ENCODE data around the gene LPAR1.

Gene LPAR1

DNA sequence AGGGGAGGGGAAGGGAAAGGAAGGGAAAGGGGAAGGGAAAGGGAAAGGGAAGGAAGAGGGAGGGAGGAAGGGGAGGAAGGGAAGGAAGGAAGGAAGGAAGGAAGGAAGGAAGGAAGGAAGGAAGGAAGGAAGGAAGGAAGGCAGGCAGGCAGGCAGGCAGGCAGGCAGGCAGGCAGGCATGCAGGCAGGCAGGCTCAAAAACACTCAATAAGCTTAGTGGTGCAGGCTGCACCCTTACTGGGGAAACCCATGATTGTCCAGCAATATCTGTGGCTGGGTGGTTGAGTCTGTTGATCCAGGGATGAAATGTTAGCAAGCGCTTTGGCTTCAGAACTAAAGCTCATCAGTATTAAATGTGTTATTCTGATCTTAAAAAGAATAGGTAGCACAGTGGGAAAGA is 145.6 kb downstream of the LPAR1 start:
- no peak for ATAC-seq (replicated peaks; ENCODE audit: extremely low read depth, poor library complexity, severe bottlenecking)
- H3K4me3 Mint-ChIP-seq = no peak overlapping the region
- no peaks in the 10 kb centered on the region for H3K27me3 Mint-ChIP-seq
- DNase-seq (ENCODE audit: low spot score in 2 of 2) = no peak
- no peaks in the 10 kb centered on the region for H3K36me3 Mint-ChIP-seq (ENCODE audit: insufficient read depth)
- no peak overlapping the region for H3K27ac Mint-ChIP-seq (ENCODE audit: low read depth)
- H3K9me3 Mint-ChIP-seq = peaks cover 21% of the 10 kb centered on the region
- H3K4me1 Mint-ChIP-seq = no peaks in the 10 kb centered on the region

- Mint-ChIP-seq H3K4me3 (no peak overlapping the region), H3K27me3 (no peaks in the 10 kb centered on the region), H3K4me1 (no peaks in the 10 kb centered on the region), H3K9me3 (peaks cover 13% of the 10 kb centered on the region), H3K36me3 (ENCODE audit: insufficient read depth) (no peaks in the 10 kb centered on the region), H3K27ac (ENCODE audit: low read depth) (no peak overlapping the region)
- DNase-seq (ENCODE audit: low spot score in 2 of 2) = no peak
- ATAC-seq (replicated peaks; ENCODE audit: extremely low read depth, poor library complexity, severe bottlenecking) = no peak
Observed at GRCh38 chr9:110891760-110892159, 146.5 kb downstream of the LPAR1 start.

DNA sequence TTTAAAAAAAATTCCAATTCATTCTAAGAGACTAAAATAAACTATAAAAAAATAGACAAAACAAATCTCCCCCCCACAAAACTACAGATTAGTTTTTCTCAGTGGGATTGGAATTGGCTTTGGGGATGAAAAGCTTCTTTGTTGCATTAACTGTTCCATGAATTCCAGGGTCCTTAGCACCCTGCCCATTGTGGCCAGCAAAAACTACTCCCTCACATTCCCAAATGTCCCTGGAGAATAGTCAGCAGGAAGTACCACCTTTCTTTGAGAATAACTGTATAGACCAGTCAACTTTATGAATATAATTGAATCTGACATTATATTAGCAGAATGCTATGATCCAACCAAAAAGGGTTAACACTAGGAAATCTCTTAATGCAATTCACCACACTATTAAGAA is 147.9 kb downstream of the LPAR1 start:
- H3K27ac Mint-ChIP-seq (ENCODE audit: low read depth) = no peak overlapping the region
- no peak for DNase-seq (ENCODE audit: low spot score in 2 of 2)
- no peaks in the 10 kb centered on the region for H3K4me1 Mint-ChIP-seq
- no peaks in the 10 kb centered on the region for H3K27me3 Mint-ChIP-seq
- no peaks in the 10 kb centered on the region for H3K36me3 Mint-ChIP-seq (ENCODE audit: insufficient read depth)
- no peak for ATAC-seq (replicated peaks; ENCODE audit: extremely low read depth, poor library complexity, severe bottlenecking)
- H3K4me3 Mint-ChIP-seq = no peak overlapping the region
- H3K9me3 Mint-ChIP-seq = peaks cover 13% of the 10 kb centered on the region

DNA sequence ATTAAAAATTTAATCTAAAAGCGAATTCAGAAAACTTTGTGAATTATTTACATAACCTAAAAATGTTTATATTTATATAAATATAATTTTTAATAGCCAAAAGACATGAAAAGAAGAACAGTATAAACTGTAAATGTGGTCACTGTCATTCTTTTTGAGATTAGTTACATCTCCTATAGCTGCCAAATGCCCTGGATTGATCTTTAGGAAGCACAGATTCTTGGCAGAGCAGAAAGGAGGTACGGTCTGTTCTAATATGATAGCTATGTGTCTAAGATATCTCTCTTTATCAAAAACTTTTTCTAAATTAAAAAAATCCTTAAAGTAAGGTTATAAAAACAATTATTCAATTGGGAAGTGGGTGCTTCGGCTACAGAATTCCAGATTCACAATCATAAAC is 151.0 kb downstream of the LPAR1 start:
- no peaks in the 10 kb centered on the region for H3K27me3 Mint-ChIP-seq

GRCh38 chr9:110886832-110887231 is 151.4 kb downstream of the LPAR1 start:
- H3K9me3 Mint-ChIP-seq = peaks cover 8% of the 10 kb centered on the region
- DNase-seq (ENCODE audit: low spot score in 2 of 2) (no peak), ATAC-seq (replicated peaks; ENCODE audit: extremely low read depth, poor library complexity, severe bottlenecking) (no peak)

More for the DNA sequence above, 151.0 kb downstream of the LPAR1 start:
- no peaks in the 10 kb centered on the region for H3K36me3 Mint-ChIP-seq (ENCODE audit: insufficient read depth)
- H3K27ac Mint-ChIP-seq (ENCODE audit: low read depth) = no peak overlapping the region
- DNase-seq (ENCODE audit: low spot score in 2 of 2) (no peak), ATAC-seq (replicated peaks; ENCODE audit: extremely low read depth, poor library complexity, severe bottlenecking) (no peak)
- H3K4me3 Mint-ChIP-seq = no peak overlapping the region
- peaks cover 12% of the 10 kb centered on the region for H3K9me3 Mint-ChIP-seq
- H3K4me1 Mint-ChIP-seq = no peaks in the 10 kb centered on the region

DNA sequence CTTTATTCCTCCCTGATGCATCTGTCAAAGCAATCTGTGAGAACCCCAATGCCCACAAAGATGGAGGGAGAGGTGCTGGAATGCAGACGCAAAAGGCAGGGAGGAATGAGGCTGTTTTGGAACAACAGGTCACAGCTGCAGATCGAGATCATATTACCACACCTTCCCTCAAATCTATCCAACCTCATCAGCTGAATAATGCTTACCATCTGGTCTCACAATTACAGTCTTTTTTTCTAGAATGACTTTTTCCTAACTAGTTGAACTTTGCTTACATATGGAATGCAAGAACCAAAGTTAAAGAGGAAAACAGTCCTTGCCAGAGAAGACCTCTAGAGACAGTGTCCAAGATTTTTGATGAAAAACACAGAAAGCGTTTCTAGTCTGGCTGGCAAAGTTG is 158.1 kb downstream of the LPAR1 start:
- Mint-ChIP-seq H3K4me1 (no peaks in the 10 kb centered on the region), H3K9me3 (peaks cover 6% of the 10 kb centered on the region), H3K4me3 (no peak overlapping the region), H3K27ac (ENCODE audit: low read depth) (no peak overlapping the region), H3K36me3 (ENCODE audit: insufficient read depth) (no peaks in the 10 kb centered on the region), H3K27me3 (no peaks in the 10 kb centered on the region)
- DNase-seq (ENCODE audit: low spot score in 2 of 2) = no peak
- no peak for ATAC-seq (replicated peaks; ENCODE audit: extremely low read depth, poor library complexity, severe bottlenecking)

More at GRCh38 chr9:110886832-110887231, 151.4 kb downstream of the LPAR1 start:
- Mint-ChIP-seq H3K27me3 (no peaks in the 10 kb centered on the region), H3K27ac (ENCODE audit: low read depth) (no peak overlapping the region), H3K36me3 (ENCODE audit: insufficient read depth) (no peaks in the 10 kb centered on the region), H3K4me3 (no peak overlapping the region), H3K4me1 (no peaks in the 10 kb centered on the region)

DNA sequence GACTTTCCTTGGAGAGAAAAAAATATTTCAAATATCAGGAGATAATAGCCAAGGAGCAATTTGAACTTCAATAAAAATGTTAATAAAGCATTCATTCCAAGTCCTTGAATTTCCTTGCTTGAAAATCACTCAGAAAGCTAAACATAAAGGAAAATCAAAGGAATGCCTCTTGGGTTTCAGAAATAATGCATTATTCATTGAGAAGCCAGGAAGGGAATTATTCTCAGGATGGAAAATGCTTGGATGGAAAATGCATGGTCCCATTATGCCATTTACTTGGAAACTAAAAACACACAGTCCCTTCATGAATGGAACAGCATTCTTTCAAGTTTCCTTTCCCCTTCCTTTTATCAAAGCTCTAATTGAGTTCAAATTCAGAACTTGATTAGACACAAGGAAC is 160.9 kb downstream of the LPAR1 start:
- H3K36me3 Mint-ChIP-seq (ENCODE audit: insufficient read depth) = no peaks in the 10 kb centered on the region
- H3K4me3 Mint-ChIP-seq = no peak overlapping the region
- no peaks in the 10 kb centered on the region for H3K4me1 Mint-ChIP-seq
- H3K27me3 Mint-ChIP-seq = no peaks in the 10 kb centered on the region
- H3K27ac Mint-ChIP-seq (ENCODE audit: low read depth) = no peak overlapping the region
- no peak for DNase-seq (ENCODE audit: low spot score in 2 of 2)
- no peak for ATAC-seq (replicated peaks; ENCODE audit: extremely low read depth, poor library complexity, severe bottlenecking)
- H3K9me3 Mint-ChIP-seq = peaks cover 11% of the 10 kb centered on the region

DNA sequence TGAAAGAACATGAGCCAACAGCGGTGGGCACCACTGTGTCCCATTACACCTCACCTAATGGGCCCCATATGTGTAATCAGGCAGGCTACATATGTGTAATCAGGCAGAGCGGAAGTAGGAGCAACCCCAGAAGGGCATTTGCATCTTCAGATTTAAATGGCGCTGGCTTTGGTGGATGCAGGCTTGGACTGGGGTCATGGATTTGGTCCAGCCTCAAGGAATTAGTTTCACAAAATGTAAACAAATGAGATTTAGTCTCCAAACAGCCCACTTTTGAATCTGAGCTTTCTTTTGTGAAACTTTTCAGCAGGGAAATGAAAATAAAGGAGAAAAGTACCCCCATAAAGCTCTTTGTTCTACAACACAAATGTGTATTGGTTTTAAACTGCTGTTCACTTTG is 161.3 kb downstream of the LPAR1 start:
- no peak for DNase-seq (ENCODE audit: low spot score in 2 of 2)
- no peaks in the 10 kb centered on the region for H3K27me3 Mint-ChIP-seq
- ATAC-seq (replicated peaks; ENCODE audit: extremely low read depth, poor library complexity, severe bottlenecking) = no peak
- H3K4me1 Mint-ChIP-seq = no peaks in the 10 kb centered on the region
- no peaks in the 10 kb centered on the region for H3K36me3 Mint-ChIP-seq (ENCODE audit: insufficient read depth)
- H3K9me3 Mint-ChIP-seq = peaks cover 11% of the 10 kb centered on the region
- no peak overlapping the region for H3K27ac Mint-ChIP-seq (ENCODE audit: low read depth)
- no peak overlapping the region for H3K4me3 Mint-ChIP-seq

DNA sequence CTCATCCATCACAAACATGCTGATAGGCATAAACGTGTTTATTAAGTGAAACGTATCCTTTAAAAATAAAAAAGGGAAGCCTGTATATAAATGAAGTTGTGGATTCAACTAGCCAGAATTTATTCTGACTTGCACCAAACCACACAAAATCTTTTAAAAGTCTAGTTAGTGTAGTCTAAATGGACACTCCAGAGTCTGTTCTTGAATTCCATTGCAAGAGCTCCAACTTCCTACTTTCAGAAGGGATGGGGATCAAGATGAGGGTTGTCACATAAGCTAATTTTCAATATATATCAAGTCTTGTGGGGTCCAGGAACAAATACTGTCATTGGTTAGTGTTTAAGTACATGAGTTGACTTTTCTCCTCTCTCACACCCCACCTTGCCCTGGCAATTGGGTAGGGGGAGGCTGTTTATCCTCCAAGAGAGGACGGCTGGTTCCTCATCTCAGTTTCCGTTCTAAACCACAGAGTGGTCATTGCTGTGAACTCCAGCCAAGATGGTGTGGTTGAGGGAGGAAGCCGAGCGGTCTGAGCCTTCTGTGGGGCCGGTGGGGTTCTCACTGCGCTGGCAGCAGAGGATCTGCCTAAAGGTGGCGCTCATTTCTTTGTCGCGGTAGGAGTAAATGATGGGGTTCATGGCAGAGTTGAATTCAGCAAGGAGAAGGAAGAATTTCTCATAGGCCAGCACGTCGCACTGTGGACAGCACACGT is 163.2 kb downstream of the LPAR1 start:
- Mint-ChIP-seq H3K27me3 (no peaks in the 10 kb centered on the region), H3K27ac (ENCODE audit: low read depth) (no peak overlapping the region), H3K36me3 (ENCODE audit: insufficient read depth) (no peaks in the 10 kb centered on the region), H3K4me1 (no peaks in the 10 kb centered on the region), H3K9me3 (peaks cover 11% of the 10 kb centered on the region), H3K4me3 (no peak overlapping the region)
- DNase-seq (ENCODE audit: low spot score in 2 of 2) (no peak), ATAC-seq (replicated peaks; ENCODE audit: extremely low read depth, poor library complexity, severe bottlenecking) (no peak)

DNA sequence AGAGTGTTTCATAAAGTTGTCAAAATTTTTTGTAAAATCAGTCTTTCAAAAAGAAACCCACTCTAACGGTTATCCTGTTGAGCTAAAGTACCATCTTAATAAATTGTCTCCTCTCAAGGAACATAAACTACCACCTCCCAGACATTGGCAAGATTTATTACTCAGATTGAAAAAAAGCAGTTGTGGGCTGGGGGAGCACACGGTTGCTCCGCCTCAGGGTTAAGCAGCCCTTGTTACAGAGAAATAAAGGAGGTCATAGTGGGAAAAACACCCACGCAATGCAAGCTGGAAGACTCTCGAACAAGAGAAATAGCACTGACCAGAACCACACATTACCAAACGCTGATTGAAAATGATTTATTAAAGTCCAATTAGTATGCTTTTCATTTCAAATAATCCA is 165.3 kb downstream of the LPAR1 start:
- H3K27ac Mint-ChIP-seq (ENCODE audit: low read depth) = no peak overlapping the region
- DNase-seq (ENCODE audit: low spot score in 2 of 2) = no peak
- ATAC-seq (replicated peaks; ENCODE audit: extremely low read depth, poor library complexity, severe bottlenecking) = no peak
- H3K4me1 Mint-ChIP-seq = no peaks in the 10 kb centered on the region
- no peaks in the 10 kb centered on the region for H3K36me3 Mint-ChIP-seq (ENCODE audit: insufficient read depth)
- H3K9me3 Mint-ChIP-seq = peaks cover 9% of the 10 kb centered on the region
- no peaks in the 10 kb centered on the region for H3K27me3 Mint-ChIP-seq
- H3K4me3 Mint-ChIP-seq = no peak overlapping the region

- Mint-ChIP-seq H3K36me3 (ENCODE audit: insufficient read depth) (no peaks in the 10 kb centered on the region), H3K9me3 (peaks cover 14% of the 10 kb centered on the region), H3K27ac (ENCODE audit: low read depth) (no peak overlapping the region), H3K27me3 (no peaks in the 10 kb centered on the region), H3K4me1 (no peaks in the 10 kb centered on the region), H3K4me3 (no peak overlapping the region)
- ATAC-seq (replicated peaks; ENCODE audit: extremely low read depth, poor library complexity, severe bottlenecking) = no peak
- no peak for DNase-seq (ENCODE audit: low spot score in 2 of 2)
Observed at GRCh38 chr9:110871736-110872135, 166.5 kb downstream of the LPAR1 start.

DNA sequence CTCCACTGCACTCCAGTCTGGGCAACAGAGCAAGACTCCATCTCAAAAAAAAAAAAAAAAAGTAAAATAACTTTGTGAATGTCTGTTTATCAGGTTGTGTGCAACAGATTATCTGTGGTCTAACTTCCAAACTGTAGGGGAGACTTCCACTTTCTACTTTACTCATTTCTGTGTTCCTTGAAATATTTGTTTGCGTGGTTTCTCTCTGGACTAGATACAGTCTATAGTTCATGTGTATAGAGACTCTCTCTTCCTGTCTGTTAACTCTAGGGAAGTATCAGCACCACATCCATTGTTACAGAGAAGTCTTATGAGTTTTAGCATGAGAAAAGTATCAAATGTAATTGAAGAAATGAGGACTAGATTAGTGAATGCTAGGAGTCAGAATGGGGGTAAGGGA is 168.3 kb downstream of the LPAR1 start:
- Mint-ChIP-seq H3K27me3 (no peaks in the 10 kb centered on the region), H3K9me3 (peaks cover 18% of the 10 kb centered on the region), H3K4me3 (no peak overlapping the region), H3K27ac (ENCODE audit: low read depth) (no peak overlapping the region), H3K36me3 (ENCODE audit: insufficient read depth) (no peaks in the 10 kb centered on the region), H3K4me1 (no peaks in the 10 kb centered on the region)
- no peak for DNase-seq (ENCODE audit: low spot score in 2 of 2)
- no peak for ATAC-seq (replicated peaks; ENCODE audit: extremely low read depth, poor library complexity, severe bottlenecking)

GRCh38 chr9:110864011-110864410 is 174.3 kb downstream of the LPAR1 start:
- Mint-ChIP-seq H3K27me3 (no peaks in the 10 kb centered on the region), H3K27ac (ENCODE audit: low read depth) (no peak overlapping the region), H3K4me1 (no peaks in the 10 kb centered on the region), H3K9me3 (peaks cover 25% of the 10 kb centered on the region), H3K4me3 (no peak overlapping the region), H3K36me3 (ENCODE audit: insufficient read depth) (no peaks in the 10 kb centered on the region)
- DNase-seq (ENCODE audit: low spot score in 2 of 2) (no peak), ATAC-seq (replicated peaks; ENCODE audit: extremely low read depth, poor library complexity, severe bottlenecking) (no peak)

All from central memory CD8-positive, alpha-beta T cell (primary cell).